HEK293 (cell line): ENCODE data around the gene CDK5.

Experiments
- CTCF ChIA-PET: fragments of 350-600 bp; formaldehyde crosslinking; extraction: SDS; loops from one replicate; lab custom pipeline; 2021; ENCODE audit warnings: antibody characterized with exemption; lab: Yijun Ruan, JAX
- POLR2A ChIA-PET: fragments of 300-600 bp; formaldehyde crosslinking; extraction: SDS; loops from one replicate; lab custom pipeline; 2020; ENCODE audit warnings: antibody characterized with exemption, inconsistent platforms; lab: Yijun Ruan, JAX
- H3K27ac ChIP-seq: fragments of 200-500 bp; sonication (Bioruptor generic); 2 replicates; pipeline ENCODE4 v1.5.1; 2014; ENCODE audit warnings: low read depth, low read length, control low read depth, inconsistent platforms; ENCODE audit errors: extremely low read depth
- H3K36me3 ChIP-seq, 2 experiments: fragments of 200-500 bp in 1 of 2; sonication (Bioruptor generic) in 1 of 2; 1 replicate in 1 of 2; 2 replicates in 1 of 2; pipeline ENCODE4 v1.5.1; 2014 to 2017; ENCODE audit warnings: inconsistent platforms in 2 of 2, low read length in 2 of 2; ENCODE audit not compliant: control insufficient read depth in 2 of 2, insufficient read depth in 1 of 2
- H3K4me1 ChIP-seq: fragments of 200-500 bp; sonication (Bioruptor generic); 2 replicates; pipeline ENCODE4 v1.5.1; 2014; ENCODE audit warnings: mild to moderate bottlenecking, low read length, inconsistent platforms; ENCODE audit not compliant: control insufficient read depth, insufficient read depth
- H3K4me3 ChIP-seq: 2 replicates; pipeline ENCODE4 v1.5.1; 2011; ENCODE audit warnings: low read depth, mild to moderate bottlenecking, control low read depth, low read length, moderate library complexity
- H3K9me3 ChIP-seq: fragments of 200-500 bp; sonication (Bioruptor generic); 2 replicates; pipeline ENCODE4 v1.5.1; 2014; ENCODE audit warnings: low read depth, low read length, inconsistent platforms; ENCODE audit not compliant: control insufficient read depth, insufficient read depth
- HIC1 ChIP-seq: fragments of 450-650 bp; formaldehyde crosslinking; IDR thresholded peaks from 2 replicates; pipeline ENCODE4 v1.5.1; 2016; ENCODE audit warnings: missing biosample characterization, missing genetic modification characterization
- HOXC10 ChIP-seq: sonication (generic); formaldehyde crosslinking; IDR thresholded peaks from 2 replicates; pipeline ENCODE4 v1.8.1; 2023; ENCODE audit warnings: mild to moderate bottlenecking, missing genetic modification reagents
- KLF17 ChIP-seq: fragments of 450-650 bp; formaldehyde crosslinking; IDR thresholded peaks from 2 replicates; pipeline ENCODE4 v1.5.1; 2016; ENCODE audit warnings: missing biosample characterization, missing genetic modification characterization
- PATZ1 ChIP-seq: fragments of 450-650 bp; formaldehyde crosslinking; IDR thresholded peaks from 2 replicates; pipeline ENCODE4 v1.5.1; 2016; ENCODE audit warnings: missing biosample characterization, missing genetic modification characterization
- SCRT2 ChIP-seq: fragments of 450-650 bp; formaldehyde crosslinking; IDR thresholded peaks from 2 replicates; pipeline ENCODE4 v1.5.1; 2016; ENCODE audit warnings: missing biosample characterization, missing genetic modification characterization
- SETDB1 ChIP-seq: IDR thresholded peaks from one replicate; pipeline ENCODE4 v1.6.1; 2017; ENCODE audit warnings: mild to moderate bottlenecking, low read length, moderate library complexity, mixed read lengths; ENCODE audit not compliant: insufficient read length
- ZFP3 ChIP-seq: fragments of 450-650 bp; formaldehyde crosslinking; IDR thresholded peaks from 2 replicates; pipeline ENCODE4 v1.5.1; 2016; ENCODE audit warnings: low read depth, missing biosample characterization, missing genetic modification characterization
- ZNF266 ChIP-seq: fragments of 450-650 bp; formaldehyde crosslinking; IDR thresholded peaks from 2 replicates; pipeline ENCODE4 v1.5.1; 2016; ENCODE audit warnings: missing biosample characterization, missing genetic modification characterization, low read depth
- ZNF335 ChIP-seq: fragments of 450-650 bp; formaldehyde crosslinking; conservative IDR thresholded peaks from 2 replicates; pipeline ENCODE4 v1.5.1; 2016; ENCODE audit warnings: missing biosample characterization, missing genetic modification characterization
- ZNF362 ChIP-seq: fragments of 450-650 bp; formaldehyde crosslinking; IDR thresholded peaks from 2 replicates; pipeline ENCODE4 v1.5.1; 2016; ENCODE audit warnings: missing biosample characterization, missing genetic modification characterization
- ZNF391 ChIP-seq: fragments of 450-650 bp; formaldehyde crosslinking; IDR thresholded peaks from 2 replicates; pipeline ENCODE4 v1.5.1; 2016; ENCODE audit warnings: low read depth, missing biosample characterization, missing genetic modification characterization, borderline replicate concordance
- ZNF518A ChIP-seq: fragments of 450-650 bp; formaldehyde crosslinking; conservative IDR thresholded peaks from 2 replicates; pipeline ENCODE4 v1.5.1; 2016; ENCODE audit warnings: low read depth, missing biosample characterization, missing genetic modification characterization
- ZNF624 ChIP-seq: fragments of 450-650 bp; formaldehyde crosslinking; IDR thresholded peaks from 2 replicates; pipeline ENCODE4 v1.5.1; 2017; ENCODE audit warnings: missing biosample characterization, missing genetic modification characterization
- ZNF670 ChIP-seq: fragments of 450-650 bp; formaldehyde crosslinking; IDR thresholded peaks from 2 replicates; pipeline ENCODE4 v1.5.1; 2016; ENCODE audit warnings: missing biosample characterization, missing genetic modification characterization, low read depth
- ZNF76 ChIP-seq: fragments of 450-650 bp; formaldehyde crosslinking; IDR thresholded peaks from 2 replicates; pipeline ENCODE4; 2016; ENCODE audit warnings: low read depth, missing biosample characterization, missing genetic modification characterization, borderline replicate concordance
- ZNF785 ChIP-seq: fragments of 450-650 bp; formaldehyde crosslinking; IDR thresholded peaks from 2 replicates; pipeline ENCODE4 v1.5.1; 2016; ENCODE audit warnings: missing biosample characterization, missing genetic modification characterization
- ZXDB ChIP-seq: fragments of 450-650 bp; formaldehyde crosslinking; IDR thresholded peaks from 2 replicates; pipeline ENCODE4 v1.5.1; 2016; ENCODE audit warnings: missing biosample characterization, missing genetic modification characterization
- TF ChIP-seq, protein P1 (sequence below): fragments of 450-650 bp; formaldehyde crosslinking; IDR thresholded peaks from 2 replicates; pipeline ENCODE4 v1.5.1; 2017; ENCODE audit warnings: missing biosample characterization, missing genetic modification characterization

The CDK5 gene

DNA sequence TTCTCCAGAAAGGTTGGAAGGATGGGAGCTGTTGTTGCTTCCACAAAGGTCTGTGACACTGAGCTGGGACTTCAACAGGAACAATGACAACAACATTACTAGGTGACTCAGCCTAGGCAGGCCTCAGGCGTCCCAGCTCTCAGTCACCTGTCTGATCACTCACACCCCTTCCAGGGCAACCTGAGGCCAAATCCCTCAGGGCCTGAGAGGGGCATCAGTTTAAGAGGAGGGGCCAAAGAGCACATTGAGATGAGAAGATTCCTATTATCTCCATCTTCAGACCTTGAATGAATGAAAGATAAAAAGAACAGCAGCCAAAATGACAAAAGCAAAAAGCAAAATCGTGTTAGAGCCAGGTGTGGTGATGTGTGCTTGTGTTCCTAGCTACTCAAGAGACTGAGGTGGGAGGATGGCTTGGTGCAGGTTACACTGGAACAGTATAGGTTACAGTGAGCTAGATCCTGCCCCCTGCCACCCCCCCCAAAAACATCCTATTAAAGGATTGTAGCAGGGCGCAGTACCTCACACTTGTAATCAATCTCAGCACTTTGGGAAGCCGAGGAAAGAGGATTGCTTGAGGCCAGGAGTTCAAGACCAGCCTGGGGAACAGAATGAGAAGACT lies 33.2 kb downstream of the CDK5 start, which contains the start of gene ATG9B:
Gene ATG9B, minus strand, starts transcription at position 60 of the 622 bp plus-strand sequence. CDS start 71 bp downstream, outside the sequence.
- TF ChIP-seq SCRT2 (tag by site-specific recombination) (peak; percentile 60; the same call in 1 of the 2 replicates), HIC1 (tag by site-specific recombination) (no peak), ZNF335 (tag by site-specific recombination) (no peak), ZNF362 (tag by site-specific recombination) (no peak)
- TF ChIP-seq, protein P1, sequence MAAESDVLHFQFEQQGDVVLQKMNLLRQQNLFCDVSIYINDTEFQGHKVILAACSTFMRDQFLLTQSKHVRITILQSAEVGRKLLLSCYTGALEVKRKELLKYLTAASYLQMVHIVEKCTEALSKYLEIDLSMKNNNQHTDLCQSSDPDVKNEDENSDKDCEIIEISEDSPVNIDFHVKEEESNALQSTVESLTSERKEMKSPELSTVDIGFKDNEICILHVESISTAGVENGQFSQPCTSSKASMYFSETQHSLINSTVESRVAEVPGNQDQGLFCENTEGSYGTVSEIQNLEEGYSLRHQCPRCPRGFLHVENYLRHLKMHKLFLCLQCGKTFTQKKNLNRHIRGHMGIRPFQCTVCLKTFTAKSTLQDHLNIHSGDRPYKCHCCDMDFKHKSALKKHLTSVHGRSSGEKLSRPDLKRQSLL (tag by site-specific recombination) = no peak
- no peak within 1 kb of the TSS for H3K27ac ChIP-seq
- H3K4me1 ChIP-seq = no peaks in the 10 kb centered on the region
- CTCF ChIA-PET = interaction anchor here (0.7 to 5.6 kb wide), 3 partner anchors 13 to 61 kb away, joined by 3 to 22 read pairs (median 3); no protein-coding TSS in a partner anchor
- POLR2A ChIA-PET = interaction anchor here (0.6 kb wide), 1 partner anchor 22 kb away, joined by 3 read pairs; no protein-coding TSS in a partner anchor
- no peaks in the 10 kb centered on the region for H3K9me3 ChIP-seq
- no peaks in the 10 kb centered on the region for H3K36me3 ChIP-seq
- H3K4me3 ChIP-seq = no peak within 1 kb of the TSS

DNA sequence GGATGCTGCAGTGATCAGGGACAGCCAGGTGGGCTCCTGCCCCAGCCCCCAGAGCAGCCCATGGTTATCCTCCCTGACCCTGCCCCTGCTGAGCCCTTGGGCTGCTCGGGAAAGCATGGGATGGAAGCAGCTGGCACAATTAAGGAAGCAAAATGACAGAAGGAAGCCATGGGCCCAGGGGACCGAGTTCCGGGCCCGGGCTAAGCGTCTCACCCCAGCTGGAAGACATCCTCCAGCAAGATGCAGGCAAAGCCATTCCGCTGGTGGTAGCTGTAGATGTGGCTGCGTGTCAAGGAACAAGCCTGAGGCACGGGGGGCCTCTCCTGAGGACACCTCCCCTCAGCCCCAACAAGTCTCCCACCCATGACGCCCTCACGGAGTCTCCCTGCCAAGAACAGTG lies 34.5 kb downstream of the CDK5 start:
- no peaks in the 10 kb centered on the region for H3K36me3 ChIP-seq
- no peak overlapping the region for H3K4me3 ChIP-seq
- ChIA-PET CTCF (interaction anchor here (0.6 to 5.6 kb wide), 3 partner anchors 11 to 555 kb away, joined by 3 to 22 read pairs (median 3); no protein-coding TSS in a partner anchor), POLR2A (no interaction called here)
- no peak overlapping the region for H3K27ac ChIP-seq
- no peak for TF ChIP-seq ZNF785
- no peak for TF ChIP-seq ZXDB
- TF ChIP-seq ZFP3 (tag by site-specific recombination) = no peak
- no peak for TF ChIP-seq ZNF391
- TF ChIP-seq KLF17 (tag by site-specific recombination) = no peak
- TF ChIP-seq ZNF266 (tag by site-specific recombination) = no peak
- no peak for TF ChIP-seq HOXC10 (CRISPR knock-in tag)
- no peak for TF ChIP-seq ZNF624 (tag by site-specific recombination)
- no peak for TF ChIP-seq ZNF670
- no peak for TF ChIP-seq ZNF76 (tag by site-specific recombination)
- TF ChIP-seq SETDB1 = no peak
- no peak for TF ChIP-seq ZNF518A
- no peak for TF ChIP-seq PATZ1 (tag by site-specific recombination)
- no peaks in the 10 kb centered on the region for H3K9me3 ChIP-seq
- H3K4me1 ChIP-seq = no peaks in the 10 kb centered on the region
